Activated naive CD8-positive, alpha-beta T cell (primary cell): ENCODE results near the gene STARD3.
A peak's percentile ranks its signal among the peaks of the same experiment; 100 is the strongest.

ENCODE experiments used
- H3K27ac Mint-ChIP-seq: one replicate; pipeline ENCODE4 v1.8.0; 2021; ENCODE audit warnings: mixed read lengths
- H3K27me3 Mint-ChIP-seq: one replicate; pipeline ENCODE4 v1.8.0; 2021; ENCODE audit warnings: mixed read lengths
- H3K36me3 Mint-ChIP-seq: one replicate; pipeline ENCODE4 v1.8.0; 2021; ENCODE audit warnings: mixed read lengths
- H3K4me1 Mint-ChIP-seq: one replicate; pipeline ENCODE4 v1.8.0; 2021; ENCODE audit warnings: low read depth, mixed read lengths
- H3K4me3 Mint-ChIP-seq: one replicate; pipeline ENCODE4 v1.8.0; 2021; ENCODE audit warnings: mild to moderate bottlenecking, mixed read lengths
- H3K9me3 Mint-ChIP-seq: one replicate; pipeline ENCODE4 v1.8.0; 2021; ENCODE audit warnings: low read depth, mixed read lengths

The STARD3 gene

GRCh38 chr17:39635614-39636176 is 1.2 kb upstream of the STARD3 start:
- peaks cover 2% of the 10 kb centered on the region for H3K27me3 Mint-ChIP-seq

GRCh38 chr17:39636587-39636926 is 387 bp upstream of the STARD3 start:
- H3K36me3 Mint-ChIP-seq, result no peaks in the 10 kb centered on the region
- no peaks in the 10 kb centered on the region for H3K9me3 Mint-ChIP-seq
- H3K4me1 Mint-ChIP-seq, result peaks cover 52% of the 10 kb centered on the region
- peak overlapping the region; percentile 97 for H3K4me3 Mint-ChIP-seq
- H3K27ac Mint-ChIP-seq, result peak overlapping the region; percentile 79
- no peaks in the 10 kb centered on the region for H3K27me3 Mint-ChIP-seq

More at GRCh38 chr17:39635614-39636176, 1.2 kb upstream of the STARD3 start:
- Mint-ChIP-seq H3K4me3 (peak overlapping the region; percentile 97), H3K27ac (peak overlapping the region; percentile 79), H3K36me3 (no peaks in the 10 kb centered on the region), H3K9me3 (no peaks in the 10 kb centered on the region), H3K4me1 (peaks cover 47% of the 10 kb centered on the region)

GRCh38 chr17:39638317-39638716 is 1.4 kb downstream of the STARD3 start:
- H3K4me3 Mint-ChIP-seq, result peak overlapping the region; percentile 97
- peaks cover 69% of the 10 kb centered on the region for H3K4me1 Mint-ChIP-seq
- no peaks in the 10 kb centered on the region for H3K27me3 Mint-ChIP-seq
- peak overlapping the region; percentile 86 for H3K27ac Mint-ChIP-seq
- no peaks in the 10 kb centered on the region for H3K36me3 Mint-ChIP-seq
- no peaks in the 10 kb centered on the region for H3K9me3 Mint-ChIP-seq

GRCh38 chr17:39639043-39639442 is 2.1 kb downstream of the STARD3 start:
- Mint-ChIP-seq H3K27me3 (no peaks in the 10 kb centered on the region), H3K4me3 (peak overlapping the region; percentile 68), H3K36me3 (no peaks in the 10 kb centered on the region), H3K27ac (no peak overlapping the region), H3K4me1 (peaks cover 76% of the 10 kb centered on the region), H3K9me3 (no peaks in the 10 kb centered on the region)

- peaks cover 75% of the 10 kb centered on the region for H3K4me1 Mint-ChIP-seq
- peak overlapping the region; percentile 69 for H3K4me3 Mint-ChIP-seq
- peak overlapping the region; percentile 46 for H3K27ac Mint-ChIP-seq
- H3K9me3 Mint-ChIP-seq, result no peaks in the 10 kb centered on the region
- no peaks in the 10 kb centered on the region for H3K36me3 Mint-ChIP-seq
- no peaks in the 10 kb centered on the region for H3K27me3 Mint-ChIP-seq
Measured at GRCh38 chr17:39639566-39640458, 2.9 kb downstream of the STARD3 start.

- H3K36me3 Mint-ChIP-seq, result no peaks in the 10 kb centered on the region
- H3K4me3 Mint-ChIP-seq, result peak overlapping the region; percentile 67
- H3K27me3 Mint-ChIP-seq, result no peaks in the 10 kb centered on the region
- H3K4me1 Mint-ChIP-seq, result peaks cover 79% of the 10 kb centered on the region
- H3K9me3 Mint-ChIP-seq, result no peaks in the 10 kb centered on the region
- H3K27ac Mint-ChIP-seq, result peak overlapping the region; percentile 58
Measured at GRCh38 chr17:39640591-39641031, 3.7 kb downstream of the STARD3 start.

GRCh38 chr17:39641097-39641496 is 4.2 kb downstream of the STARD3 start:
- Mint-ChIP-seq H3K9me3 (no peaks in the 10 kb centered on the region), H3K4me3 (no peak overlapping the region), H3K27me3 (no peaks in the 10 kb centered on the region), H3K27ac (no peak overlapping the region), H3K4me1 (peaks cover 77% of the 10 kb centered on the region), H3K36me3 (no peaks in the 10 kb centered on the region)

GRCh38 chr17:39641883-39642282 is 4.9 kb downstream of the STARD3 start:
- H3K27me3 Mint-ChIP-seq, result no peaks in the 10 kb centered on the region
- H3K27ac Mint-ChIP-seq, result no peak overlapping the region
- H3K4me1 Mint-ChIP-seq, result peaks cover 77% of the 10 kb centered on the region
- no peaks in the 10 kb centered on the region for H3K36me3 Mint-ChIP-seq
- H3K9me3 Mint-ChIP-seq, result no peaks in the 10 kb centered on the region
- H3K4me3 Mint-ChIP-seq, result no peak overlapping the region

GRCh38 chr17:39642291-39643074 is 5.5 kb downstream of the STARD3 start:
- Mint-ChIP-seq H3K27me3 (no peaks in the 10 kb centered on the region), H3K27ac (peak overlapping the region; percentile 55), H3K4me3 (peak overlapping the region; percentile 37), H3K36me3 (no peaks in the 10 kb centered on the region), H3K4me1 (peaks cover 78% of the 10 kb centered on the region), H3K9me3 (no peaks in the 10 kb centered on the region)

- H3K4me3 Mint-ChIP-seq, result no peak overlapping the region
- peak overlapping the region; percentile 55 for H3K27ac Mint-ChIP-seq
- no peaks in the 10 kb centered on the region for H3K27me3 Mint-ChIP-seq
- H3K9me3 Mint-ChIP-seq, result no peaks in the 10 kb centered on the region
- H3K36me3 Mint-ChIP-seq, result no peaks in the 10 kb centered on the region
- H3K4me1 Mint-ChIP-seq, result peaks cover 73% of the 10 kb centered on the region
Measured at GRCh38 chr17:39643271-39643670, 6.3 kb downstream of the STARD3 start.

GRCh38 chr17:39647256-39647655 is 10.3 kb downstream of the STARD3 start:
- Mint-ChIP-seq H3K4me3 (no peak overlapping the region), H3K27ac (peak overlapping the region; percentile 50), H3K36me3 (no peaks in the 10 kb centered on the region), H3K27me3 (no peaks in the 10 kb centered on the region), H3K4me1 (peaks cover 61% of the 10 kb centered on the region), H3K9me3 (no peaks in the 10 kb centered on the region)

GRCh38 chr17:39648616-39649366 is 11.8 kb downstream of the STARD3 start:
- no peaks in the 10 kb centered on the region for H3K9me3 Mint-ChIP-seq
- no peaks in the 10 kb centered on the region for H3K36me3 Mint-ChIP-seq
- no peak overlapping the region for H3K4me3 Mint-ChIP-seq
- H3K4me1 Mint-ChIP-seq, result peaks cover 54% of the 10 kb centered on the region
- no peaks in the 10 kb centered on the region for H3K27me3 Mint-ChIP-seq
- peak overlapping the region; percentile 41 for H3K27ac Mint-ChIP-seq

GRCh38 chr17:39650121-39650579 is 13.2 kb downstream of the STARD3 start:
- Mint-ChIP-seq H3K36me3 (no peaks in the 10 kb centered on the region), H3K27ac (peak overlapping the region; percentile 59), H3K9me3 (no peaks in the 10 kb centered on the region), H3K27me3 (no peaks in the 10 kb centered on the region), H3K4me3 (no peak overlapping the region), H3K4me1 (peaks cover 57% of the 10 kb centered on the region)

- Mint-ChIP-seq H3K36me3 (no peaks in the 10 kb centered on the region), H3K4me3 (peak overlapping the region; percentile 43), H3K9me3 (no peaks in the 10 kb centered on the region), H3K27me3 (no peaks in the 10 kb centered on the region), H3K27ac (peak overlapping the region; percentile 70), H3K4me1 (peaks cover 56% of the 10 kb centered on the region)
Measured at GRCh38 chr17:39651923-39652586, 15.1 kb downstream of the STARD3 start.
